Activated naive CD4-positive, alpha-beta T cell treated with anti-CD3 and anti-CD28 coated beads, Interleukin-2, amount 10 ng/mL, durations not matched to agents 7 days and 5 days (primary cell): ENCODE data around the gene SH3RF3.

Experiments
- CTCF ChIA-PET: fragments of 350-600 bp; sonication (Branson Sonifier 250); formaldehyde crosslinking; loops from one replicate; lab custom pipeline; 2021; ENCODE audit warnings: antibody characterized with exemption; lab: Charles Lee
- DNase-seq: peaks from one replicate; pipeline ENCODE4 v3.0.0-alpha.2; 2020
- H3K27ac Mint-ChIP-seq: one replicate; pipeline ENCODE4 v1.8.0; 2021; ENCODE audit warnings: mild to moderate bottlenecking, moderate library complexity, mixed read lengths
- H3K27me3 Mint-ChIP-seq: one replicate; pipeline ENCODE4 v1.8.0; 2021; ENCODE audit warnings: mild to moderate bottlenecking, mixed read lengths
- H3K36me3 Mint-ChIP-seq: one replicate; pipeline ENCODE4 v1.8.0; 2021; ENCODE audit warnings: mixed read lengths
- H3K4me1 Mint-ChIP-seq: one replicate; pipeline ENCODE4 v1.8.0; 2021; ENCODE audit warnings: mixed read lengths
- H3K4me3 Mint-ChIP-seq: one replicate; pipeline ENCODE4 v1.8.0; 2021; ENCODE audit warnings: mild to moderate bottlenecking, moderate library complexity, mixed read lengths
- H3K9me3 Mint-ChIP-seq: one replicate; pipeline ENCODE4 v1.8.0; 2021; ENCODE audit warnings: mixed read lengths

Gene SH3RF3

DNA sequence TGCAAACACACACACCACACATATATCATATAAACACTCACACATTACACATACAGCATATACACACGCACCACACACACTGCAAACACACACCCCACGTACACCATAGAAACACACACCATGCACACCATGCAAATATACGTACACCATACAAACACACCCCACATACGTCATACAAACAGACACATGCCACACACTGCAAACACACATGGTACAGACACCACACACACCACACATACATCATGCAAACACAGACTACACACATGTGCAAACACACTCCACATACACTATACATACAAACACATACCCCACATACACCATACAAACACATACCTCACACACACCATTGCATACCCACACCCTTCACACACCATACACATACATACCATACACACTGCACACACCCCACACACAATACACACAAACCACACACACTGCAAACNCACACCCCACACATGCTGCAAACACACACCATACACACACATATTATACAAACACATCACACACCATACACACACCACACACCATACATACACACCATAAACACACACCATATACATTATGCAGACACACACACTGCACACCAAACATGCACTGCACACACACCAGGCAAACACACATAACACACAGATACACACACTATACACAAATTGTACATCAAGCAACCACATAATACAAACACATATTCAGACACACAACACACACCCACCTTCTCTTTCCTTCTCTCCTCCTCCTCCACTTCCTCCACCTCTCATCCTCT, 364.4 kb downstream of the SH3RF3 start:
- no peak overlapping the region for H3K27ac Mint-ChIP-seq
- no peaks in the 10 kb centered on the region for H3K9me3 Mint-ChIP-seq
- no peak for DNase-seq
- no peak overlapping the region for H3K4me3 Mint-ChIP-seq
- no peaks in the 10 kb centered on the region for H3K4me1 Mint-ChIP-seq
- peaks cover 2% of the 10 kb centered on the region for H3K27me3 Mint-ChIP-seq
- H3K36me3 Mint-ChIP-seq: no peaks in the 10 kb centered on the region
- CTCF ChIA-PET: no interaction called here

DNA sequence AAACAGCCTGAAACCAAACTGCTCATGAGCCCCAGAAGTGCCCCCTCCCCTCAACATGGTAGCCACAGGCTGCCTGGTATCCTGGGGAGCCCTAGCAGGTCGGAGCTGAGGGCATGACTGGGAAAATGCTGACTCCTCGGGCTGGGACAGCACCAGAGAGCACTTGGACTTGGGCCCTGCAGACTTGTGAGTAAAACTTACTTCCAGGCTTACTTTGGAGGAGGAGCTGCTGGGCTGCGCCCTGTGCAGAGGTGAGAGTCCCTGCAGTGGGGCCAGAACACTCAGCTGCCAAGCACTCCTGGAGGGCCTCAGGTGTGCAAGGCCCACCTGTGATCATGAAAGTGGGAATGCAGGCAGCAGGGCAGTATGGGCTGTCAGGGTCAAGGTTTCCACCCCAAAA, 365.3 kb downstream of the SH3RF3 start:
- Mint-ChIP-seq H3K27me3 (peaks cover 6% of the 10 kb centered on the region), H3K4me3 (no peak overlapping the region), H3K9me3 (no peaks in the 10 kb centered on the region), H3K36me3 (no peaks in the 10 kb centered on the region), H3K27ac (no peak overlapping the region), H3K4me1 (no peaks in the 10 kb centered on the region)
- CTCF ChIA-PET: interaction anchor here (0.6 kb wide), 1 partner anchor 25 kb away, joined by 3 read pairs; no protein-coding TSS in a partner anchor
- DNase-seq: no peak

DNA sequence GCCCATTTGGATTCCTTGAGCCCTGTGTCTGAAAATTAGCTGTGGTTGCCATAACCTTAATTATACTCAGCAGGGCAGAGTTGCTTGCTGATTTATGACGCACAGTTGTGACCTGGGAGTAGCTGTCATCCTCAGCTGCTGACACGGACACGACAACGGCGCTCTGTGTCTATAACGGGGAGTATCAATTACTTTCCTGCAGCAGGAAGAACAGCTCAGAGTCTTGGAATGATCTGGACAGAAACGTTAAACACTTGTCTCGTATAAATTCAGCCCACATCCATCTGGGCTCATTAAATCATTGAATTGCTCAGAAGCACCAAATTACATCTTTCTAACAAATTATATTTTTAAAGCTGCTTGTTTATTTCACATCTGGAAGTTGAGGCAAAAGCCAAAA, 368.5 kb downstream of the SH3RF3 start:
- CTCF ChIA-PET: interaction anchor here (1.2 to 1.4 kb wide), 2 partner anchors 13 to 49 kb away, joined by 3 to 4 read pairs; no protein-coding TSS in a partner anchor

GRCh38 chr2:109497911-109498870, 369.2 kb downstream of the SH3RF3 start:
- no peaks in the 10 kb centered on the region for H3K4me1 Mint-ChIP-seq
- CTCF ChIA-PET: interaction anchor here (1.2 to 1.4 kb wide), 2 partner anchors 12 to 48 kb away, joined by 3 to 4 read pairs; no protein-coding TSS in a partner anchor
- no peaks in the 10 kb centered on the region for H3K9me3 Mint-ChIP-seq
- no peaks in the 10 kb centered on the region for H3K36me3 Mint-ChIP-seq
- peaks cover 6% of the 10 kb centered on the region for H3K27me3 Mint-ChIP-seq
- no peak for DNase-seq
- H3K27ac Mint-ChIP-seq: no peak overlapping the region
- H3K4me3 Mint-ChIP-seq: no peak overlapping the region

More for the DNA sequence above, 368.5 kb downstream of the SH3RF3 start:
- Mint-ChIP-seq H3K9me3 (no peaks in the 10 kb centered on the region), H3K36me3 (no peaks in the 10 kb centered on the region), H3K27ac (no peak overlapping the region), H3K4me3 (no peak overlapping the region), H3K27me3 (peaks cover 6% of the 10 kb centered on the region), H3K4me1 (no peaks in the 10 kb centered on the region)
- no peak for DNase-seq

- DNase-seq: no peak
- H3K36me3 Mint-ChIP-seq: no peaks in the 10 kb centered on the region
- H3K4me1 Mint-ChIP-seq: no peaks in the 10 kb centered on the region
- H3K27ac Mint-ChIP-seq: no peak overlapping the region
- H3K9me3 Mint-ChIP-seq: no peaks in the 10 kb centered on the region
- H3K4me3 Mint-ChIP-seq: no peak overlapping the region
- peaks cover 6% of the 10 kb centered on the region for H3K27me3 Mint-ChIP-seq
- CTCF ChIA-PET: no interaction called here
These were observed 369.9 kb downstream of the SH3RF3 start for GRCh38 chr2:109498906-109499305.

GRCh38 chr2:109499566-109499965, 370.6 kb downstream of the SH3RF3 start:
- no peak overlapping the region for H3K27ac Mint-ChIP-seq
- H3K4me1 Mint-ChIP-seq: no peaks in the 10 kb centered on the region
- H3K9me3 Mint-ChIP-seq: no peaks in the 10 kb centered on the region
- no peak overlapping the region for H3K4me3 Mint-ChIP-seq
- H3K27me3 Mint-ChIP-seq: peaks cover 6% of the 10 kb centered on the region
- no peak for DNase-seq
- CTCF ChIA-PET: interaction anchor here (0.9 kb wide), 1 partner anchor 11 kb away, joined by 3 read pairs; no protein-coding TSS in a partner anchor
- H3K36me3 Mint-ChIP-seq: no peaks in the 10 kb centered on the region

GRCh38 chr2:109500910-109501309, 371.9 kb downstream of the SH3RF3 start:
- Mint-ChIP-seq H3K9me3 (no peaks in the 10 kb centered on the region), H3K36me3 (no peaks in the 10 kb centered on the region), H3K4me3 (no peak overlapping the region), H3K4me1 (no peaks in the 10 kb centered on the region), H3K27me3 (peaks cover 6% of the 10 kb centered on the region), H3K27ac (no peak overlapping the region)
- DNase-seq: no peak
- CTCF ChIA-PET: interaction anchor here (0.7 kb wide), 1 partner anchor 9 kb away, joined by 3 read pairs; no protein-coding TSS in a partner anchor

DNA sequence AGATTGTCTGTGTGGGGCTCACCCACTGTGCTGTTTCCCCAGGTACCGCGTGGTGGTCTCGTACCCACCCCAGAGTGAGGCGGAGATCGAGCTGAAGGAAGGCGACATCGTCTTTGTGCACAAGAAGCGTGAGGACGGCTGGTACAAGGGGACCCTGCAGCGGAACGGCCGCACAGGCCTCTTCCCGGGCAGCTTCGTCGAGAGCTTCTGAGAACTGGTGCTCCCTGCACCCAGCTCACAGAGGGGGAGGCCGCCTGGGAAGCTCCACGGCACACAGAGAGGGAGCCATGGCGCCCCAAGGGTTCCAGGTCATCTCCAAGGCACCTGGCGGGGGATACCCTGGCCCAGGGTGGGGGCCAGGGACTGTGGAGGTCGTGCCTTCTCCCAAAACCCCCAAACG, 372.5 kb downstream of the SH3RF3 start:
- Mint-ChIP-seq H3K27me3 (peaks cover 6% of the 10 kb centered on the region), H3K9me3 (no peaks in the 10 kb centered on the region), H3K27ac (no peak overlapping the region), H3K4me3 (no peak overlapping the region), H3K36me3 (no peaks in the 10 kb centered on the region), H3K4me1 (no peaks in the 10 kb centered on the region)
- DNase-seq: no peak
- CTCF ChIA-PET: interaction anchor here (0.7 kb wide), 1 partner anchor 9 kb away, joined by 3 read pairs; no protein-coding TSS in a partner anchor

GRCh38 chr2:109503191-109503590, 374.2 kb downstream of the SH3RF3 start:
- peaks cover 15% of the 10 kb centered on the region for H3K27me3 Mint-ChIP-seq
- no peak overlapping the region for H3K4me3 Mint-ChIP-seq
- H3K36me3 Mint-ChIP-seq: no peaks in the 10 kb centered on the region
- no peaks in the 10 kb centered on the region for H3K4me1 Mint-ChIP-seq
- H3K9me3 Mint-ChIP-seq: no peaks in the 10 kb centered on the region
- CTCF ChIA-PET: no interaction called here
- DNase-seq: no peak
- no peak overlapping the region for H3K27ac Mint-ChIP-seq

DNA sequence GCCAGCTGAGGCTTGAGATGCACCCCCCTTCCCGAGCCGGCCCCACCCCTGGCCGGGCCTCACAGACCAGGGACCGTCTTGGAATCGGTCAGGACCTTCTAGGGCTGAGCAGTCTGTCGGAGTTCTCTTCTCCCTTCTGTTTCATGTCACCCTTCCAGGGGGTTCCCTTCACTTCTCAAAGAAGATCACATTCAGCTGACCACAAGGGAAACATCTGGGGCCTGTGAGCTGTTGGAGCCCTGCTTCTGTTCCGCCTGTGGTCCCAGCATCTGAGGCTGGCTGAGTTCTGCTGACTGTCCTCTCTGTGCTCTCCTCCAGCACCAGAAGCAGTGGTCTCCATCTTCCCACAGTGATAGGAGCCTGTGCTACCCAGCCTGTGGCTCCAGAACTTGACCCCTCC, 378.2 kb downstream of the SH3RF3 start:
- no peak overlapping the region for H3K27ac Mint-ChIP-seq
- peaks cover 14% of the 10 kb centered on the region for H3K27me3 Mint-ChIP-seq
- CTCF ChIA-PET: interaction anchor here (2.1 to 5.9 kb wide), 2 partner anchors 10 to 379 kb away, joined by 4 to 68 read pairs; partner anchors contain the start of gene SH3RF3
- no peaks in the 10 kb centered on the region for H3K9me3 Mint-ChIP-seq
- H3K4me1 Mint-ChIP-seq: no peaks in the 10 kb centered on the region
- no peaks in the 10 kb centered on the region for H3K36me3 Mint-ChIP-seq
- no peak overlapping the region for H3K4me3 Mint-ChIP-seq
- DNase-seq: no peak

GRCh38 chr2:109507828-109508227, 378.8 kb downstream of the SH3RF3 start:
- DNase-seq: no peak
- CTCF ChIA-PET: interaction anchor here (2.1 to 5.9 kb wide), 2 partner anchors 10 to 380 kb away, joined by 4 to 68 read pairs; partner anchors contain the start of gene SH3RF3
- Mint-ChIP-seq H3K27ac (no peak overlapping the region), H3K4me3 (no peak overlapping the region), H3K36me3 (no peaks in the 10 kb centered on the region), H3K27me3 (peaks cover 14% of the 10 kb centered on the region), H3K4me1 (no peaks in the 10 kb centered on the region), H3K9me3 (no peaks in the 10 kb centered on the region)

DNA sequence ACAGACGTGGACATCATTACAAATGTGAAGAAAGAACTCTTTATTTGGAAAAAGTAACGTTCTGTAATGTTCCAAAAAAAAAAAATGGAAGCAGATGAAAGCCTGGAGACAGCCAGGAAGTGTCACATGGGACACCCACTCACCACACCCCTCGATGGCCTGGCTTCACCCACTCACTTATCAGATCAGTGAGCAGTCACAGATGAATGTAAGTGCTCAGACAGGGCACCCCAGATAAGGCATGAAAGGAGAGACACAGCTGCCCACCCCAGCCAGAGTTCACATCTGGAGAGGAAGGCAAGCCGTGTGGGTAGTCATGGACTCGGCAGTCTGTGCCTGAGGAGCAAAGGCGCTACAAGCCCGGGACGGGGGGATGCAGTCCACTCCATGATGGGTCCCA, 379.6 kb downstream of the SH3RF3 start:
- Mint-ChIP-seq H3K4me3 (no peak overlapping the region), H3K27ac (no peak overlapping the region), H3K4me1 (no peaks in the 10 kb centered on the region)

GRCh38 chr2:109510136-109511028, 381.4 kb downstream of the SH3RF3 start:
- peak; percentile 86 for DNase-seq
- Mint-ChIP-seq H3K27ac (no peak overlapping the region), H3K9me3 (no peaks in the 10 kb centered on the region), H3K27me3 (peaks cover 14% of the 10 kb centered on the region), H3K36me3 (no peaks in the 10 kb centered on the region), H3K4me3 (no peak overlapping the region), H3K4me1 (no peaks in the 10 kb centered on the region)
- CTCF ChIA-PET: interaction anchor here (0.5 to 5.9 kb wide), 37 partner anchors 9 to 654 kb away, joined by 3 to 68 read pairs (median 3); partner anchors contain the start of gene SH3RF3

More for the DNA sequence above, 379.6 kb downstream of the SH3RF3 start:
- CTCF ChIA-PET: interaction anchor here (1.5 to 5.9 kb wide), 2 partner anchors 173 to 381 kb away, joined by 3 to 68 read pairs; partner anchors contain the start of gene SH3RF3
- no peak for DNase-seq
- Mint-ChIP-seq H3K9me3 (no peaks in the 10 kb centered on the region), H3K27me3 (peaks cover 14% of the 10 kb centered on the region), H3K36me3 (no peaks in the 10 kb centered on the region)
